GM21717 (cell line): Measurements from ENCODE around the gene ZNF730.
"Not testable (repeated sequence)": the region's sequence is repeated elsewhere in the genome, so short reads cannot be mapped to it uniquely, and the experiment has no call there.

Experiments used
- ATAC-seq: cut with Tn5 transposase; IDR thresholded peaks from one replicate; pipeline ENCODE4 v1.9.1; 2021; ENCODE audit warnings: mild to moderate bottlenecking, moderate library complexity; ENCODE audit not compliant: unreplicated experiment

ZNF730 gene

DNA sequence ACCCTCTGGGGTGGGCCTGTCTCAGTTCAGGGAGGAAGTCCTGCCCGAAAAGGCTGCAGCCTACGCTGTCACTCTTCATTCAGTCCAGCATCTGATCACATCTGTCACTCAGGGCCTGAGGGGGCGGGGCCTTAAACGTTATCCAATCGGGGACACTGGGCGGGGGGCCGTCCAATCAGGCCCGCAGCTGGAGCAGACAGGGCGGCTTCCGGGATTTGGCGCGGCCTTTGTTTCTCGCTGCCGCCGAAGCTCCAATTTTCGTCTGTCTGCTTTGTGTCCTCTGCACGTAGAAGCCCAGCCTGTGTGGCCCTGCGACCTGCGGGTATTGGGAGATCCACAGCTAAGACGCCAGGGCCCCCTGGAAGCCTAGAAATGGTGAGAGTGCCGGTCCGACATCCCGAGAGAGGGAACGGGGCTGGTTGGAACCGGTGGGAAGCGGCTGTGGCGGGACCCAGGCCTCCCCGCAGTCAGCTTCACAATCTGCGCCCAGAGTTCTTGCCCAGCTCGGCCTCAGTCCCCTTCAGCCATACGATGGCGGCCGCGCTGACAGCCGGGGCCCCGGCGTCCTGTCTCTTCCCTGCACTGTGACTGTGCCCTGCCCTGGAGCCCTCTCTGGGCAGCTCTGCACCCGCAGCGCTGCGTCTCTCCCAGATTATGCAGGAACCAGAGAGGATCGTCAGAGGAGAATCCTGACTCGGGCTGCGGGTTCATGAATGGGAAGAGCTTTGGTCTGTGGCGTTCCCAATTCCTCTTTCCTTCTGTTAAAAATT, at the start of gene ZNF730:
ZNF730 (plus strand) TSS at position 224 of the 770 bp plus-strand sequence; CDS start at position 373, 149 bp downstream.
- ATAC-seq: no peak

DNA sequence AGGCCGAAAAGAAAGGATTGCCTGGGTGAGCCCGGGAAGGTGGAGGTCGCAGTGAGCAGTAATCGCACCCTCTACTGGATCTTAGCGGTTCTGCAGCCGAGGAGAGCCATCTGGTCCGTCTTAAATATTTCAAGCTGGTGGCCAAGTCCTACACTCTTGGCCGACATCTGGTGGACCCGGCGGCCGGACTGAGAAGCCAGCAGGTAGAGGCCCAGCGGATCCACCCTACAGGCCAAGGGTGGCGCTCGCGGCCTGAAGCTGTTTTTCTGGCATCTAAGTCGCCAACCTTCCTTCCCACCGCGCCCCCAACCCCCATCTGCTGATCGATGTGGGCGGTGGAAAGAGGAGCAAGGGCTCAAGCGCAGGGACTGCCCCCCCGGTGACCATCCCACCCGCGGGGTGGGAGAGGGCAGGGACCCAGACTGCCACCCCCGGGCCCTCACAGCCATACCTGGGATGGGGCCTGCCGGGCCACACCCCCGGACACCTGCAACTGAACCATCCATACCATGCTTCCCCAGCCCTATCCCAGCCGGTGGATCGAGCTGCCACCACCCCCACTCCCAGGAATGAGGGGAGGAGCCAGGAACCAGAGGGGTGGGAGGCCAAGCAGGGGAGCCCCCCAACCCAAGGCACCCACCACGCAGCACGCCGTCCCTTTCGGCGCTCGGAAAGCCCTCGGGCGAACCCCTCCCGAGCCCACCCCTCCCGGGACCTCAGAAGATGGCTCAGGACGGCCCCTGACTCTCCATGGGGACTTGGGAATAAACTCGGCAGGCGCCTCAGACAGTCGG, 46.3 kb upstream of the ZNF730 start:
- ATAC-seq: no peak

DNA sequence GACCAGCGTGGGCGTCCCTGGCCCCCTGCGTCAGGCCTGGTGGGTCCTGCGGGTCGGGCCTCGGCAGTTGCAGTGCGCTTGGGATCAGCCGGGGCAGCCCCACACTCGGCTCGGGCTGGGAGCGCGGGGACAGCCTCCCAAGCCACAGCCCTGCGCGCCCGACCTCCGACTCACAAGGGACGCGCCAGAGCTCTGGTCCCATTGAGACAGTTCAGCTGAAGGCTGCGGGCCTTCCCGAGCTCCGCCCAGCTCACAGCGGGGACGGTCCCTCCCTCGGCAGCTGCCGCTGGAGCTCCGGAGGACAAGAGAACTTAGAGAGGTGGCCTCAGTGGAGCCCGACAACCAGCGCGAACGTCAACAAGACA, 45.7 kb upstream of the ZNF730 start:
- ATAC-seq: no peak

- no peak for ATAC-seq
Observed at GRCh38 chr19:23075031-23075733, 41.6 kb upstream of the ZNF730 start.

DNA sequence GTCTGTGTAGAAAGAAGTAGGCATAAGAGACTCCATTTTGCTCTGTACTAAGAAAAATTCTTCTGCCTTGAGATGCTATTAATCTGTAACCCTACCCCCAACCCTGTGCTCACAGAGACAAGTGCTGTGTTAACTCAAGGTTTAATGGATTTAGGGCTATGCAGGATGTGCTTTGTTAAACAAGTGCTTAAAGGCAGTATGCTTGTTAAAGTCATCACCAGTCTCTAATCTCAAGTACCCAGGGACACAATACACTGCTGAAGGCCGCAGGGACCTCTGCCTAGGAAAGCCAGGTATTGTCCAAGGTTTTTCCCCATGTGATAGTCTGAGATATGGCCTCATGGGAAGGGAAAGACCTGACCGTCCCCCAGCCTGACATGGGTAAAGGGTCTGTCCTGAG, 39.0 kb upstream of the ZNF730 start:
- ATAC-seq: not testable (repeated sequence)

- ATAC-seq: no peak
Observed at GRCh38 chr19:23093832-23094231, 23.0 kb upstream of the ZNF730 start.

DNA sequence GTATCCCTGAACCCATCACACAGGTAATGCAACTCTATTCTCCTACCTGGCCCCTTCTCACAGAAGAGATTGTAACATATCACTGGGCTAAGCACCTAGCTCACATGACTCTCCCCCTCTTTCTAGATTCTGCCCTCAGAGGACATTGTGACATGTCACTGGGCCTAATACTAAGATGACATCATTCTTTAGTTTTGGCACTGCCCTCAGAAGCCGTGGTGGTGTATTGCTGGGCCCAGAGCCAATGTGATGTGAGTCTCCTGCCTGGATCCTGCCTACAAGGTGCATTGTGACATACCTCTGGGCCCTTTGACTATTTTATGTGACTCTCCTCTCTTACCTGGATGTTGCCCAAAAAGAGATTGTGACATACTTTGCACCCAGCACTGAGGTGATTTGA, 21.4 kb upstream of the ZNF730 start:
- no peak for ATAC-seq

- ATAC-seq: no peak
Observed at GRCh38 chr19:23098286-23098685, 18.5 kb upstream of the ZNF730 start.

DNA sequence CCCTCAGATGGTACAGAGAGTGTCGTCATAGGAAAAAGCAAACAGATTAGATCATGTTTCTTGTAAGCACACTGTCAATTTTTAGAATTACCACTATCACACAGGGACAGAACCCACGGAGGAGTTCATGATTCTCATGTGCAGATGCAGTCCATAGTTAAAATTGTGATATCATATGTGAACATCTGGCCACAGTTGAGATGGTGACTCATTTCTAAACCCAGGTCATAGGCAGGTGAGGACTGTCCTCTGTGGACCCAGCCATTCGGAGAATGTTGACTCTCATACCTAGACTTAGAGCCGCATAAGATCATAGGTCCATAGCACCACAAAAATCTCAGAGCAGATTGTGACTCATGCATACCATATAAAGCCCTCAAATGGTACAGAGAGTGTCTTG, 17.8 kb upstream of the ZNF730 start:
- no peak for ATAC-seq

GRCh38 chr19:23099966-23100365, 16.9 kb upstream of the ZNF730 start:
- no peak for ATAC-seq

DNA sequence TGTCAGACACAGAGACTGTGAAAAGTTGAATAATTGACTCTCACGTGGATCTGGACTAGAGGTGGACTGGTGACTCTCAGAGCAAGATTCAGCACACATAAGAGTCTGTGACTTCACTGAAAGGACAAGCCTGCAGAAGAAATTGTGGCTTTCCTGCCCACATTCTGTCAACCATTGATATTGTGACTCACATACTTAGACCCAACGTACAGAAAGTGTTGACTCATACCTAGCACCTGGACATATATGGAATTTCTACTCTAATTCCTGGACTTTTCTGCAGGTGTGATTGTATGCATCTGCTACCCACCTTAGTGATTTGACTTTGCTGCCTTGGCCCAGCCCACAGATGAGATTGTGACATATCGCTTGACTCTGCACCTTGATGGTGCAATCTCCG, 15.6 kb upstream of the ZNF730 start:
- no peak for ATAC-seq

GRCh38 chr19:23118400-23118799, 1.6 kb downstream of the ZNF730 start:
- ATAC-seq: no peak

DNA sequence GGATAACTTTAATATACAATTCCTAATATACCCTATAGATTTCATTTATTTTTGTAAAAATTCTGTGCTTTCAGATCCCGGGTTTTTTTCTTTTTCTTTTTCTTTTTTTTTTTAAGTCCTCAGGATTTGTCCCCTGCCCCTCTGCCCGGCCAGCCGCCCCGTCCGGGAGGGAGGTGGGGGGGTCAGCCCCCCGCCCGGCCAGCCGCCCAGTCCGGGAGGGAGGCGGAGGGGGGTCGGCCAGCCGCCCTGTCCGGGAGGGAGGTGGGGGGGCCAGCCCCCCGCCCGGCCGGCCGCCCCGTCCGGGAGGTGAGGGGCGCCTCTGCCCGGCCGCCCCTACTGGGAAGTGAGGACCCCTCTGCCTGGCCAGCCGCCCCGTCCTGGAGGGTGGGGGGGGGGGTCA, 17.4 kb downstream of the ZNF730 start:
- ATAC-seq: not testable (repeated sequence)

DNA sequence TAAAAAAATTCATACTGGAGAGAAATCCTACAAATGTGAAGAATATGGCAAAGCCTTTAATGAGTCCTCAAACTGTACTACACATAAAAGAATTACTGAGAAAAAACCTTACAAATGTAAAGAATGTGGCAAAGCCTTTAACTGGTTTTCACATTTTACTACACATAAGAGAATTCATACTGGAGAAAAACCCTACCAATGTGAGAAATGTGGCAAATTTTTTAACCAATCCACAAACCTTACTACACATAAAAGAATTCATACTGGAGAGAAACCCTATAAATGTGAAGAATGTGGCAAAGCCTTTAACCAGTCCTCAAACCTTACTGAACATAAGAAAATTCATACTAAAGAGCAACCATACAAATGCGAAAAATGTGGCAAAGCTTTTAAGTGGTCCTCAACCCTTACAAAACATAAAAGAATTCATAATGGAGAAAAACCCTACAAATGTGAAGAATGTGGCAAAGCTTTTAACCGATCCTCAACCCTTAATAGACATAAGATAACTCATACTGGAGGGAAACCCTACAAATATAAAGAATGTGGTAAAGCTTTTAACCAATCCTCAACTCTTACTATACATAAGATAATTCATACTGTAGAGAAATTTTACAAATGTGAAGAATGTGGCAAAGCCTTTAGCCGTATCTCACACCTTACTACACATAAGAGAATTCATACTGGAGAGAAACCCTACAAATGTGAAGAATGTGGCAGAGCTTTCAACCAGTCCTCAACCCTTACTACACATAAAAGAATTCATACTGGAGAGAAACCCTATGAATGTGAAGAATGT, 29.0 kb downstream of the ZNF730 start:
- ATAC-seq: no peak

DNA sequence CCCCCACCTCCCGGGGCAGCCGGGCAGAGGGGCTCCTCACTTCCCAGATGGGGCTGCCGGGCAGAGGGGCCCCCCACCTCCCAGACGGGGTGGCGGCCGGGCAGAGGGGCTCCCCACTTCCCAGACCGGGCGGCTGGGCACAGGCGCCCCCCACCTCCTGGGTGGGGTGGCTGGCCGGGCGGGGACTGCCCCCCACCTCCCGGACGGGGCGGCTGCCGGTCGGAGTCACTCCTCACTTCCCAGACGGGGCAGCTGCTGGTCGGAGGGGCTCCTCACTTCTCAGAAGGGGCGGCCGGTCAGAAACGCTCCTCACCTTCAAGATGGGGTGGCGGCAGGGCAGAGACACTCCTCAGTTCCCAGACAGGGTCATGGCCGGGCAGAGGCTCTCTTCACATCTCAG, 43.9 kb downstream of the ZNF730 start:
- ATAC-seq: no peak

DNA sequence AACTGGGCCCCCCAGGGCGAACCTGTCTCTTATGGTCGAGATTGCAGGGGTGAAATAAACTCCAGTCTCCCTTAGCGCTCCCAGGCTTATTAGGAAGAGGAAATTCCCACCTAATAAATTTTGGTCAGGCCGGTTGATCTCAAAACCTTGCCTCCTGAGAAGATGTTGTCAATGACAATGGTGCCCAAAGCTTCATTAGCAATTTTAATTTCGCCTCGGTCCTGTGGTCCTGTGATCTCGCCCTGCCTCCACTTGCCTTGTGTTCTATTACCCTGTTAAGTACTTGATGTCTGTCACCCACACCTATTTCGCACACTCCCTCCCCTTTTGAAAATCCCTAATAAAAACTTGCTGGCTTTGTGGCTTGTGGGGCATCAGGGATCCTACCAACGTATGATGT, 51.5 kb downstream of the ZNF730 start:
- ATAC-seq: not testable (repeated sequence)

DNA sequence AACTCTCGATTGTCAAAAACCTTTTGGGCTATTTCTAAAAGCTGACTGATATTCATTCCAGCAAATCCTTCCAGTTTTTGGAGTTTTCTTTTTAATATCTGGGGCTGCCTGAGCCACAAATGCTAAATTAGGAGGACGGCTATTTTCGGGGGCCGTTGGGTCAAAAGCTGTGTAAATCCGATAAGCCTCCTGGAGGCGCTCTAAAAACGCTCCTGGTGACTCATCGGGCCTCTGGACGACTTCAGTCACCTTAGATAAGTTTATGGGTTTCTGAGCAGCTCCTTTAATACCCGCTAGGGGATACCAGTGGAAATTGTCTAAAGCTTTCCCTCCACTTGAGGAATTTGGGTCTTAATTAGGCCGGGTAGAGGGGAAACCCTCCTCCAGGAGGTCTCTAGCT, 66.4 kb downstream of the ZNF730 start:
- no peak for ATAC-seq

DNA sequence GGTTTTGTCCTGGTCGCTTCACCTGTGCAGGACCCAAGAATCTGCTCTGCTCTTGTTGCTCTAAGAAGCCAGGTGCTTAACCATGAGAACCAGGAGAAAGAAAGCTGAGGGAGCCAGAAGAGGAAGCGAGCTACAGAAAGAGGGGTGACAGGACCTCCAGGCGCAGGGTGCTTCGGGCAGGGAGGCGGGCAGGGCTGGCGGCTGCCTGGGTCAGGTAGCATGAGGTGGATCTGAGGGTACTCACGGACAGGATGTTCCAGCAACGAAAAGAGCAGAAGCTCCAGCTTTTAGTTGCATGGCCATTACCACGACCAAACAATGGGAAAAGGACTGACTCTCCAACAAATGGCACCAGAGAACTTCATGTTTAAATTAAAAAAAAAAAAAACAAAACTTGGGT, 73.5 kb downstream of the ZNF730 start:
- no peak for ATAC-seq
